ENCODE measurements around the gene YBX1. TPM values are rescaled to one million over a fixed set of nuclear protein-coding genes. Genes with fewer than 3 reads are reported as not detected.
A peak's percentile ranks its signal among the peaks of the same experiment; 100 is the strongest.

Gene YBX1
- 615 TPM for polyA plus RNA-seq (2013)

GRCh38 chr1:42681741-42682483 is at the start of gene YBX1:
Gene YBX1 (plus strand): TSS chr1:42682418. CDS start chr1:42682566, 148 bp downstream.
- ChIA-PET POLR2A (interaction anchor here (1.8 to 1.9 kb wide), 2 partner anchors 24 to 85 kb away, joined by 8 to 18 read pairs; partner anchors contain the start of genes C1orf50, P3H1 and PPIH), CTCF (interaction anchor here (0.6 to 1.5 kb wide), 6 partner anchors 9 to 64 kb away, joined by 3 to 6 read pairs (median 4); no protein-coding TSS in a partner anchor)
- no peaks in the 10 kb centered on the region for H3K27me3 ChIP-seq (replicated peaks in 2 of 5; ENCODE audit: control insufficient read depth in 4 of 5, insufficient read depth in 5 of 5, low read length in 4 of 5)
- peak; percentile 99 for DNase-seq
- H3K36me3 ChIP-seq (ENCODE audit: control insufficient read depth in 4 of 4, insufficient read depth in 4 of 4, low read length in 3 of 4) = peaks cover 0 to 37% (median 11%) of the 10 kb centered on the region in 4 experiments
- no peaks in the 10 kb centered on the region for H3K9me3 ChIP-seq (ENCODE audit: control extremely low read depth in 1 of 5, control insufficient read depth in 4 of 5, insufficient read depth in 2 of 5, low read depth in 1 of 5, low read length in 4 of 5)
- peaks cover 28 to 55% (median 40%) of the 10 kb centered on the region in 4 experiments for H3K4me1 ChIP-seq (ENCODE audit: control extremely low read depth in 1 of 4, control insufficient read depth in 4 of 4, insufficient read depth in 4 of 4, low read length in 3 of 4)
- H3K27ac ChIP-seq (ENCODE audit: insufficient read depth in 1 of 2, low read depth in 1 of 2, low read length in 2 of 2, poor library complexity in 1 of 2, severe bottlenecking in 2 of 2) = peak within 1 kb of the TSS; percentile 81 to 93
- H3K4me3 ChIP-seq (ENCODE audit: control insufficient read depth in 1 of 7, extremely low read depth in 1 of 7, insufficient read depth in 4 of 7, low read depth in 2 of 7, low read length in 6 of 7) = peak within 1 kb of the TSS; percentile 80 to 96 (median 84)
- under 1% methylated on average over 53 of the region's 54 CpGs for whole genome bisulfite sequencing (ENCODE audit: insufficient coverage)

GRCh38 chr1:42639116-42639515 is 43.1 kb upstream of the YBX1 start:
- Histone ChIP-seq H3K27ac (ENCODE audit: insufficient read depth in 1 of 2, low read depth in 1 of 2, low read length in 2 of 2, poor library complexity in 1 of 2, severe bottlenecking in 2 of 2) (no peak overlapping the region), H3K9me3 (ENCODE audit: control extremely low read depth in 1 of 5, control insufficient read depth in 4 of 5, insufficient read depth in 2 of 5, low read depth in 1 of 5, low read length in 4 of 5) (no peaks in the 10 kb centered on the region), H3K27me3 (replicated peaks in 2 of 5; ENCODE audit: control insufficient read depth in 4 of 5, insufficient read depth in 5 of 5, low read length in 4 of 5) (no peaks in the 10 kb centered on the region), H3K4me3 (ENCODE audit: control insufficient read depth in 1 of 7, extremely low read depth in 1 of 7, insufficient read depth in 4 of 7, low read depth in 2 of 7, low read length in 6 of 7) (no peak overlapping the region), H3K4me1 (ENCODE audit: control extremely low read depth in 1 of 4, control insufficient read depth in 4 of 4, insufficient read depth in 4 of 4, low read length in 3 of 4) (no peaks in the 10 kb centered on the region), H3K36me3 (ENCODE audit: control insufficient read depth in 4 of 4, insufficient read depth in 4 of 4, low read length in 3 of 4) (no peaks in the 10 kb centered on the region)
- ChIA-PET CTCF (interaction anchor here (0.9 kb wide), 1 partner anchor 14 kb away, joined by 3 read pairs; no protein-coding TSS in a partner anchor), POLR2A (no interaction called here)
- DNase-seq = no peak

GRCh38 chr1:42646056-42646455 is 36.2 kb upstream of the YBX1 start:
- DNase-seq = peak in 2 of 3 donors; percentile 14
- 100% methylated on average over 1 of the region's 2 CpGs for WGBS (ENCODE audit: insufficient coverage)
- no peak overlapping the region for H3K27ac ChIP-seq (ENCODE audit: insufficient read depth in 1 of 2, low read depth in 1 of 2, low read length in 2 of 2, poor library complexity in 1 of 2, severe bottlenecking in 2 of 2)
- POLR2A ChIA-PET = no interaction called here
- no peaks in the 10 kb centered on the region for H3K4me1 ChIP-seq (ENCODE audit: control extremely low read depth in 1 of 4, control insufficient read depth in 4 of 4, insufficient read depth in 4 of 4, low read length in 3 of 4)
- H3K4me3 ChIP-seq (ENCODE audit: control insufficient read depth in 1 of 7, extremely low read depth in 1 of 7, insufficient read depth in 4 of 7, low read depth in 2 of 7, low read length in 6 of 7) = no peak overlapping the region
- no peaks in the 10 kb centered on the region for H3K36me3 ChIP-seq (ENCODE audit: control insufficient read depth in 4 of 4, insufficient read depth in 4 of 4, low read length in 3 of 4)
- H3K27me3 ChIP-seq (replicated peaks in 2 of 5; ENCODE audit: control insufficient read depth in 4 of 5, insufficient read depth in 5 of 5, low read length in 4 of 5) = no peaks in the 10 kb centered on the region
- CTCF ChIA-PET = no interaction called here
- peaks cover 0 to 2% (median 0%) of the 10 kb centered on the region in 5 experiments for H3K9me3 ChIP-seq (ENCODE audit: control extremely low read depth in 1 of 5, control insufficient read depth in 4 of 5, insufficient read depth in 2 of 5, low read depth in 1 of 5, low read length in 4 of 5)

DNA sequence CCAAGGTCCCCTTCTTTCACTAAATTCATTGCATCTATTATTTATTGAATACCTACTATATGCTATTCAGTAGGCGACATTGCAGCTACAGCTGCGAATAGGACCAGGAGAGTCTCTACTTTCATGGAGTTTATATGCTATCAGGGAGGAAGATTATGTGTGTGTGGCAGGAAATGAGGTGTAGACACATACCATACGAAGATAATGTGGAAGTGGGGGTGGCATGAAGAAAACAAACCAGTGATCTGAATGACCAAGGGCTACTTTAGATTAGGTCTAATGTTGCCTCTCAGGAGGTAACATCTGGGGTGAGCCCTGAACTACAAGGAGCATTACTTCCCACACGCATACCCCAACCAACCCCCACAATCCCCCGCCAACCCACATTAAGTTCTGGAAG is 25.0 kb upstream of the YBX1 start:
- POLR2A ChIA-PET = interaction anchor here (1.9 kb wide), 1 partner anchor 25 kb away, joined by 18 read pairs; the partner anchor contains the start of gene YBX1
- H3K9me3 ChIP-seq (ENCODE audit: control extremely low read depth in 1 of 5, control insufficient read depth in 4 of 5, insufficient read depth in 2 of 5, low read depth in 1 of 5, low read length in 4 of 5) = no peaks in the 10 kb centered on the region
- DNase-seq = peak in 1 of 3 donors; percentile 8
- WGBS (ENCODE audit: insufficient coverage) = 0% methylated on average over 1 of the region's 5 CpGs
- peaks cover 13 to 25% (median 21%) of the 10 kb centered on the region in 4 experiments for H3K4me1 ChIP-seq (ENCODE audit: control extremely low read depth in 1 of 4, control insufficient read depth in 4 of 4, insufficient read depth in 4 of 4, low read length in 3 of 4)
- no peaks in the 10 kb centered on the region for H3K27me3 ChIP-seq (replicated peaks in 2 of 5; ENCODE audit: control insufficient read depth in 4 of 5, insufficient read depth in 5 of 5, low read length in 4 of 5)
- peak overlapping the region in 3 of 7 experiments; percentile 28 to 94 (median 93) for H3K4me3 ChIP-seq (ENCODE audit: control insufficient read depth in 1 of 7, extremely low read depth in 1 of 7, insufficient read depth in 4 of 7, low read depth in 2 of 7, low read length in 6 of 7)
- no peak overlapping the region for H3K27ac ChIP-seq (ENCODE audit: insufficient read depth in 1 of 2, low read depth in 1 of 2, low read length in 2 of 2, poor library complexity in 1 of 2, severe bottlenecking in 2 of 2)
- CTCF ChIA-PET = interaction anchor here (1.0 kb wide), 1 partner anchor 27 kb away, joined by 3 read pairs; no protein-coding TSS in a partner anchor
- peaks cover 0 to 24% (median 12%) of the 10 kb centered on the region in 4 experiments for H3K36me3 ChIP-seq (ENCODE audit: control insufficient read depth in 4 of 4, insufficient read depth in 4 of 4, low read length in 3 of 4)

DNA sequence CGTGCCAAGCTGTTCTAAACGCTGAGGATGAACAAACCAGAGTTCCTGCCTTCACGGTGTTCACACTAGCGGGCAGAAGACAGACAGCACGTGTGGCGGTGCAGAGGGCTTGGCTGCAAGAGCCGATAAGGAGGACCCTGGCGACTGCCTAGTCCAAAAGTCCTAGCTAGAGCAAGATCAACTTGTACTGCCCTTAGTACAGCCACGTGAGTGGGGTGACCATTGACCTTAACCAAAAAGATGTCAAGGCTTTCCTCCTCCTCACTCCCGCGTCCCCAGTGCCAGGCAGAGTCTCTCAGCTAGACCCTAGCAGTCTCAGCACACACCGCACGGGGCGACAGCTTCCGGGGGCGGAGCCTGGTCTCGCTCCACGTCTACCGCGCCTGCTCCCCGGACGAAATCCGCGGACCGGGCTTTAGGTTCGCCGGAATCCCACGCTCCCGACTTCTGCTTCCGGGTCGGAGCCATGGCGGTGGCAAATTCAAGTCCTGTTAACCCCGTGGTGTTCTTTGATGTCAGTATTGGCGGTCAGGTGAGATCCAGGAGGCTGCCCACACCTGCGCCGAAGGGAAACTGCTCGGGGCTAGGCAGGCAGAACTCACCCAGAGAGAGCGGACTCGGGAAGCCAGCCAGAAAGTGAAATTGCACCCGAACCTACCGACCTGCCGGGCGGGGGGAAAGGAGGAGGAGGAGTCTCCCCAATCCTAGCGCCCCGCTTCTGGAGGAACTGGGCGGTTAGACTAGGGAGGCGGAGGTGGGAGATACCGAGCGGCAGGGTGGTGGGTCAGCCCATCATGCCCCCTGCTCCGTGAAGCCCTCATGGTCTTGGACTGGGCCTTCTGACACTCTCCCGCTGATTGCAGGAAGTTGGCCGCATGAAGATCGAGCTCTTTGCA is 24.0 kb upstream of the YBX1 start, which contains the start of gene PPIH:
TSS of gene PPIH (plus strand) at position 443 of the 896 bp plus-strand sequence. CDS start at position 467, 24 bp downstream.
- H3K27ac ChIP-seq (ENCODE audit: insufficient read depth in 1 of 2, low read depth in 1 of 2, low read length in 2 of 2, poor library complexity in 1 of 2, severe bottlenecking in 2 of 2) = peak within 1 kb of the TSS; percentile 37 to 83
- H3K9me3 ChIP-seq (ENCODE audit: control extremely low read depth in 1 of 5, control insufficient read depth in 4 of 5, insufficient read depth in 2 of 5, low read depth in 1 of 5, low read length in 4 of 5) = no peaks in the 10 kb centered on the region
- CTCF ChIA-PET = interaction anchor here (1.0 to 1.4 kb wide), 2 partner anchors 11 to 28 kb away, joined by 3 to 4 read pairs; no protein-coding TSS in a partner anchor
- peaks cover 2 to 29% (median 14%) of the 10 kb centered on the region in 4 experiments for H3K36me3 ChIP-seq (ENCODE audit: control insufficient read depth in 4 of 4, insufficient read depth in 4 of 4, low read length in 3 of 4)
- POLR2A ChIA-PET = interaction anchor here (1.9 kb wide), 1 partner anchor 24 kb away, joined by 18 read pairs; the partner anchor contains the start of gene YBX1
- peak within 1 kb of the TSS; percentile 82 to 98 (median 85) for H3K4me3 ChIP-seq (ENCODE audit: control insufficient read depth in 1 of 7, extremely low read depth in 1 of 7, insufficient read depth in 4 of 7, low read depth in 2 of 7, low read length in 6 of 7)
- H3K4me1 ChIP-seq (ENCODE audit: control extremely low read depth in 1 of 4, control insufficient read depth in 4 of 4, insufficient read depth in 4 of 4, low read length in 3 of 4) = peaks cover 13 to 25% (median 21%) of the 10 kb centered on the region in 4 experiments
- H3K27me3 ChIP-seq (replicated peaks in 2 of 5; ENCODE audit: control insufficient read depth in 4 of 5, insufficient read depth in 5 of 5, low read length in 4 of 5) = no peaks in the 10 kb centered on the region
- peak; percentile 91 to 96 (median 95) for DNase-seq
- under 1% methylated on average over 53 of the region's 53 CpGs for WGBS (ENCODE audit: insufficient coverage)

DNA sequence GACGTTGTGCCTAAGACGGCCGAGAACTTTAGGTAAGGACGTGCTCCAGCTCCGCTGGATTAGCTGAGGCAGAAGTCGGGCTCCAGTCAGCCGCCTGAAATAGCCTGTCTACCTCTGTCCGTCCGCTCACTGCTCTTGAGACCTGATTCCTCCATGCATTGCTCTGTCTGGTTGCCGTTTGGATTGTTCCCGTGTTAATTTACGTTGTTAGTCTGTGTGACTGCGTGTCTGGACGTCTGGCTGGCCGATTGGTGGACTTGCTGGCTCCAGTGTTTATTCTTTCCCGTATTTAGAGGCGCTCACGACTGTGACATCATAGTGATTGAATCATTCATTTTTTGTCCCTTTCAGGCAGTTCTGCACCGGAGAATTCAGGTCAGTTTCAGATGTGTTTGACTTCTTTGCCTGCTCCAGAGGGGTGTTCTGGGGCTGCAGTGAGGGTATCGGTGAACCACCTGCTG is 23.3 kb upstream of the YBX1 start:
- H3K27ac ChIP-seq (ENCODE audit: insufficient read depth in 1 of 2, low read depth in 1 of 2, low read length in 2 of 2, poor library complexity in 1 of 2, severe bottlenecking in 2 of 2) = peak overlapping the region; percentile 37 to 83
- H3K4me1 ChIP-seq (ENCODE audit: control extremely low read depth in 1 of 4, control insufficient read depth in 4 of 4, insufficient read depth in 4 of 4, low read length in 3 of 4) = peaks cover 13 to 25% (median 21%) of the 10 kb centered on the region in 4 experiments
- no peaks in the 10 kb centered on the region for H3K27me3 ChIP-seq (replicated peaks in 2 of 5; ENCODE audit: control insufficient read depth in 4 of 5, insufficient read depth in 5 of 5, low read length in 4 of 5)
- H3K36me3 ChIP-seq (ENCODE audit: control insufficient read depth in 4 of 4, insufficient read depth in 4 of 4, low read length in 3 of 4) = peaks cover 3 to 34% (median 17%) of the 10 kb centered on the region in 4 experiments
- CTCF ChIA-PET = interaction anchor here (1.4 kb wide), 1 partner anchor 12 kb away, joined by 4 read pairs; no protein-coding TSS in a partner anchor
- POLR2A ChIA-PET = interaction anchor here (1.9 kb wide), 1 partner anchor 24 kb away, joined by 18 read pairs; the partner anchor contains the start of gene YBX1
- H3K9me3 ChIP-seq (ENCODE audit: control extremely low read depth in 1 of 5, control insufficient read depth in 4 of 5, insufficient read depth in 2 of 5, low read depth in 1 of 5, low read length in 4 of 5) = no peaks in the 10 kb centered on the region
- peak in 1 of 3 donors; percentile 1 for DNase-seq
- 14% methylated on average over 20 of the region's 20 CpGs for WGBS (ENCODE audit: insufficient coverage)
- peak overlapping the region; percentile 82 to 98 (median 85) for H3K4me3 ChIP-seq (ENCODE audit: control insufficient read depth in 1 of 7, extremely low read depth in 1 of 7, insufficient read depth in 4 of 7, low read depth in 2 of 7, low read length in 6 of 7)
